ENCODE data around the gene TEAD2.
A peak's percentile ranks its signal among the peaks of the same experiment; 100 is the strongest.

The TEAD2 gene

GRCh38 chr19:49364083-49364737 lies 2.0 kb upstream of the TEAD2 start:
- Histone ChIP-seq H3K9ac (ENCODE audit: low read depth, low read length, poor library complexity) (no peak overlapping the region), H2BK5ac (ENCODE audit: low read length) (peak overlapping the region; percentile 75), H3K27ac (replicated peaks; ENCODE audit: low read length) (peak overlapping the region; percentile 81), H3K27me3 (ENCODE audit: control insufficient read depth in 3 of 3, insufficient read depth in 3 of 3, low read depth in 1 of 3, low read length in 3 of 3) (no peaks in the 10 kb centered on the region), H2BK120ac (ENCODE audit: low read depth, low read length) (no peak overlapping the region), H2BK15ac (ENCODE audit: low read length) (peak overlapping the region; percentile 75), H3K23ac (ENCODE audit: low read depth, low read length, poor library complexity) (peak overlapping the region; percentile 17), H3K4ac (ENCODE audit: low read length) (peak overlapping the region; percentile 11), H3K4me1 (ENCODE audit: control insufficient read depth in 2 of 2, insufficient read depth in 1 of 2, low read depth in 1 of 2, low read length in 2 of 2) (peaks cover 4 to 17% of the 10 kb centered on the region in 2 donors), H2AFZ (ENCODE audit: low read length) (peak overlapping the region; percentile 84), H4K8ac (ENCODE audit: low read depth, low read length) (no peak overlapping the region), H3K9me3 (replicated peaks in 1 of 2; ENCODE audit: control insufficient read depth in 2 of 2, insufficient read depth in 1 of 2, low read depth in 1 of 2, low read length in 2 of 2) (peaks cover under 1 to 8% of the 10 kb centered on the region in 2 donors), H2BK12ac (ENCODE audit: low read length) (peak overlapping the region; percentile 73), H3K4me3 (ENCODE audit: low read length in 2 of 2) (peak overlapping the region; percentile 50 to 99), H3K18ac (ENCODE audit: low read length) (peak overlapping the region; percentile 85), H4K91ac (ENCODE audit: low read depth, low read length, poor library complexity) (peak overlapping the region; percentile 85), H2AK5ac (ENCODE audit: low read depth, low read length) (peak overlapping the region; percentile 94), H3K36me3 (replicated peaks in 1 of 2; ENCODE audit: control insufficient read depth in 2 of 2, insufficient read depth in 2 of 2, low read length in 2 of 2) (peaks cover 5 to 12% of the 10 kb centered on the region in 2 donors), H3K14ac (ENCODE audit: low read length) (peak overlapping the region; percentile 38), H3K79me1 (ENCODE audit: low read depth, low read length) (peaks cover 10% of the 10 kb centered on the region), H3K4me2 (ENCODE audit: insufficient read depth, low read length, poor library complexity, severe bottlenecking) (peak overlapping the region; percentile 62)
- WGBS, 2 donors (ENCODE audit: extremely low coverage in 2 of 2, insufficient read length in 2 of 2, insufficient replicate concordance in 1 of 2): no CpG with 5 or more reads among the region's 27 CpGs
- no peak for DNase-seq (ENCODE audit: low spot score)

GRCh38 chr19:49363268-49364082 lies 1.3 kb upstream of the TEAD2 start, which contains the start of gene DKKL1:
Gene DKKL1 (plus strand): TSS chr19:49363877. CDS start chr19:49363999, 122 bp downstream.
- Histone ChIP-seq H3K9me3 (replicated peaks in 1 of 2; ENCODE audit: control insufficient read depth in 2 of 2, insufficient read depth in 1 of 2, low read depth in 1 of 2, low read length in 2 of 2) (peaks cover under 1 to 2% of the 10 kb centered on the region in 2 donors), H2BK15ac (ENCODE audit: low read length) (peak within 1 kb of the TSS; percentile 75), H4K8ac (ENCODE audit: low read depth, low read length) (no peak within 1 kb of the TSS), H3K14ac (ENCODE audit: low read length) (peak within 1 kb of the TSS; percentile 38), H2AK5ac (ENCODE audit: low read depth, low read length) (peak within 1 kb of the TSS; percentile 94), H3K36me3 (replicated peaks in 1 of 2; ENCODE audit: control insufficient read depth in 2 of 2, insufficient read depth in 2 of 2, low read length in 2 of 2) (peaks cover 10 to 19% of the 10 kb centered on the region in 2 donors), H3K4me1 (ENCODE audit: control insufficient read depth in 2 of 2, insufficient read depth in 1 of 2, low read depth in 1 of 2, low read length in 2 of 2) (peaks cover 4 to 17% of the 10 kb centered on the region in 2 donors), H2BK120ac (ENCODE audit: low read depth, low read length) (no peak within 1 kb of the TSS), H3K18ac (ENCODE audit: low read length) (peak within 1 kb of the TSS; percentile 97), H4K91ac (ENCODE audit: low read depth, low read length, poor library complexity) (peak within 1 kb of the TSS; percentile 85), H3K27me3 (ENCODE audit: control insufficient read depth in 3 of 3, insufficient read depth in 3 of 3, low read depth in 1 of 3, low read length in 3 of 3) (no peaks in the 10 kb centered on the region), H3K9ac (ENCODE audit: low read depth, low read length, poor library complexity) (peak within 1 kb of the TSS; percentile 82), H3K23ac (ENCODE audit: low read depth, low read length, poor library complexity) (peak within 1 kb of the TSS; percentile 17), H3K4me2 (ENCODE audit: insufficient read depth, low read length, poor library complexity, severe bottlenecking) (peak within 1 kb of the TSS; percentile 80), H2BK5ac (ENCODE audit: low read length) (peak within 1 kb of the TSS; percentile 98), H3K4ac (ENCODE audit: low read length) (peak within 1 kb of the TSS; percentile 11), H3K4me3 (ENCODE audit: low read length in 2 of 2) (peak within 1 kb of the TSS; percentile 76 to 99), H2BK12ac (ENCODE audit: low read length) (peak within 1 kb of the TSS; percentile 73), H3K27ac (replicated peaks; ENCODE audit: low read length) (peak within 1 kb of the TSS; percentile 81), H3K79me1 (ENCODE audit: low read depth, low read length) (peaks cover 10% of the 10 kb centered on the region), H2AFZ (ENCODE audit: low read length) (peak within 1 kb of the TSS; percentile 84)
- peak; percentile 100 for DNase-seq (ENCODE audit: low spot score)
- no CpG with 5 or more reads among the region's 46 CpGs for WGBS, 2 donors (ENCODE audit: extremely low coverage in 2 of 2, insufficient read length in 2 of 2, insufficient replicate concordance in 1 of 2)

GRCh38 chr19:49362929-49363267 lies 682 bp upstream of the TEAD2 start:
- Histone ChIP-seq H2AFZ (ENCODE audit: low read length) (peak overlapping the region; percentile 79), H3K36me3 (replicated peaks in 1 of 2; ENCODE audit: control insufficient read depth in 2 of 2, insufficient read depth in 2 of 2, low read length in 2 of 2) (peaks cover 11 to 25% of the 10 kb centered on the region in 2 donors), H2BK120ac (ENCODE audit: low read depth, low read length) (no peak overlapping the region), H4K8ac (ENCODE audit: low read depth, low read length) (no peak overlapping the region), H3K23ac (ENCODE audit: low read depth, low read length, poor library complexity) (no peak overlapping the region), H2AK5ac (ENCODE audit: low read depth, low read length) (no peak overlapping the region), H3K18ac (ENCODE audit: low read length) (peak overlapping the region; percentile 97), H3K4me3 (ENCODE audit: low read length in 2 of 2) (peak overlapping the region; percentile 76 to 99), H3K4ac (ENCODE audit: low read length) (no peak overlapping the region), H2BK15ac (ENCODE audit: low read length) (no peak overlapping the region), H3K79me1 (ENCODE audit: low read depth, low read length) (peaks cover 10% of the 10 kb centered on the region), H3K4me1 (ENCODE audit: control insufficient read depth in 2 of 2, insufficient read depth in 1 of 2, low read depth in 1 of 2, low read length in 2 of 2) (peaks cover 4 to 17% of the 10 kb centered on the region in 2 donors), H2BK5ac (ENCODE audit: low read length) (peak overlapping the region; percentile 98), H3K9me3 (replicated peaks in 1 of 2; ENCODE audit: control insufficient read depth in 2 of 2, insufficient read depth in 1 of 2, low read depth in 1 of 2, low read length in 2 of 2) (peaks cover 0 to 2% of the 10 kb centered on the region in 2 donors), H3K27ac (replicated peaks; ENCODE audit: low read length) (peak overlapping the region; percentile 81), H4K91ac (ENCODE audit: low read depth, low read length, poor library complexity) (no peak overlapping the region), H3K14ac (ENCODE audit: low read length) (no peak overlapping the region), H3K27me3 (ENCODE audit: control insufficient read depth in 3 of 3, insufficient read depth in 3 of 3, low read depth in 1 of 3, low read length in 3 of 3) (no peaks in the 10 kb centered on the region), H3K4me2 (ENCODE audit: insufficient read depth, low read length, poor library complexity, severe bottlenecking) (peak overlapping the region; percentile 80), H2BK12ac (ENCODE audit: low read length) (peak overlapping the region; percentile 11), H3K9ac (ENCODE audit: low read depth, low read length, poor library complexity) (peak overlapping the region; percentile 82)
- DNase-seq (ENCODE audit: low spot score): peak; percentile 45
- WGBS, 2 donors (ENCODE audit: extremely low coverage in 2 of 2, insufficient read length in 2 of 2, insufficient replicate concordance in 1 of 2): no CpG with 5 or more reads among the region's 14 CpGs

All from neuronal stem cell (in vitro differentiated cells).